Retinal pigment epithelial cell (primary cell): ENCODE measurements around the gene SOX18.

Experiments used
- DNase-seq: peaks from one replicate; pipeline ENCODE4 v3.0.0-alpha.2; 2010; ENCODE audit warnings: low read depth
- H3K4me3 ChIP-seq: 2 replicates; pipeline ENCODE4 v1.5.1; 2011; ENCODE audit warnings: mild to moderate bottlenecking, low read length, control low read depth, moderate library complexity
- CTCF ChIP-seq: conservative IDR thresholded peaks from 2 replicates; pipeline ENCODE4 v1.5.1; 2011; ENCODE audit warnings: low read depth, low read length, control low read depth, inconsistent platforms

The SOX18 gene

GRCh38 chr20:64035933-64036345 lies 13.5 kb downstream of the SOX18 start, which contains the start of gene C20orf204:
Gene C20orf204, plus strand, starts transcription at chr20:64036182. Its CDS starts 142 bp downstream, at chr20:64036324.
- no peak within 1 kb of the TSS for H3K4me3 ChIP-seq
- DNase-seq, result no peak
- no peak for TF ChIP-seq CTCF

- TF ChIP-seq CTCF, result no peak
- DNase-seq, result no peak
- no peak overlapping the region for H3K4me3 ChIP-seq
Measured at GRCh38 chr20:64035066-64035932, 14.1 kb downstream of the SOX18 start.

- no peak overlapping the region for H3K4me3 ChIP-seq
- DNase-seq, result no peak
- no peak for TF ChIP-seq CTCF
Measured at GRCh38 chr20:64033981-64034493, 15.4 kb downstream of the SOX18 start.

GRCh38 chr20:64032706-64033624 lies 16.5 kb downstream of the SOX18 start:
- no peak for TF ChIP-seq CTCF
- no peak for DNase-seq
- H3K4me3 ChIP-seq, result no peak overlapping the region

- DNase-seq, result no peak
- no peak for TF ChIP-seq CTCF
Measured at GRCh38 chr20:64031822-64032314, 17.6 kb downstream of the SOX18 start.

GRCh38 chr20:64030371-64031134 lies 18.9 kb downstream of the SOX18 start:
- no peak for TF ChIP-seq CTCF
- no peak for DNase-seq
- H3K4me3 ChIP-seq, result no peak overlapping the region

More at GRCh38 chr20:64031822-64032314, 17.6 kb downstream of the SOX18 start:
- no peak overlapping the region for H3K4me3 ChIP-seq
